HG03196 (cell line): ENCODE measurements around the gene NMT2.

Experiments
- ATAC-seq: cut with Tn5 transposase; IDR thresholded peaks from one replicate; pipeline ENCODE4 v1.9.1; 2021; ENCODE audit not compliant: unreplicated experiment

The NMT2 gene

DNA sequence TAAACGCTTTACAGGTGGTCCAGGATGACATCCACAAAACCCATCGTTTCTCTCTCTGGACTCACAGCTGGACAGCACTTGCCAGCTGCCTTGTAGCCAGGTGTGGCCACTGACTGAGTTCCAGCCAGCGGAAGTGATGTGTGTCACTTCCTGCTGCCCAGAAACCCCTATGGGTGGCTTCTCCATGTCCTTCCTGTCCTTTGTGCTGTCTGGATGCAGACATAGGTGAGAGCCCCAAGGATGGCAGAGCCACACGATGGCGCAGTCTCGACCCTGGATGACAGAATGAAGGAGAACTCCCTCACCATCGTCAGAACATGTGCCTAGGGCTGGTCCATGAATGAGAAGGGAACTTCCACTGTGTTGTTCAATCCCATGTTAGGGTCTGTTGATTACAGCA lies 22.1 kb downstream of the NMT2 start:
- no peak for ATAC-seq

DNA sequence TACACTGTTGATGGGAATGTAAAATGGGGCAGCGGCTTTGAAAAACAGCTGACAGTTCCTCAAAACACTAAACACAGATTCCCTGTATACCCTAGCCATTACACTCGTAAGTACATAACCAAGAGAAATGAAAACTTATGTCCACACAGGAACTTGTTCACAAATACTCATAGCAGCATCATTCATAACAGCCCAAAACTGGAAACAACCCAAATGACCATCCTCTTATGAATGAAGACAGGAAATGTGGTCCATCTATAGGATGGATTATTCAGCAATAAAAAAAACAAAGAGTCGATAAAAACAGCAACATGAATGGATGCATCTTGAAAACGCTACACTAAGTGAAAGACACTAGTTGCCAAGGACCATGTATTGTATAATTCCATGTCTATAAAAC lies 23.7 kb downstream of the NMT2 start:
- no peak for ATAC-seq

- ATAC-seq, result peak; percentile 86
Observed at GRCh38 chr10:15141136-15142054, 27.1 kb downstream of the NMT2 start.

- ATAC-seq, result no peak
Observed at GRCh38 chr10:15140698-15141097, 27.8 kb downstream of the NMT2 start.

DNA sequence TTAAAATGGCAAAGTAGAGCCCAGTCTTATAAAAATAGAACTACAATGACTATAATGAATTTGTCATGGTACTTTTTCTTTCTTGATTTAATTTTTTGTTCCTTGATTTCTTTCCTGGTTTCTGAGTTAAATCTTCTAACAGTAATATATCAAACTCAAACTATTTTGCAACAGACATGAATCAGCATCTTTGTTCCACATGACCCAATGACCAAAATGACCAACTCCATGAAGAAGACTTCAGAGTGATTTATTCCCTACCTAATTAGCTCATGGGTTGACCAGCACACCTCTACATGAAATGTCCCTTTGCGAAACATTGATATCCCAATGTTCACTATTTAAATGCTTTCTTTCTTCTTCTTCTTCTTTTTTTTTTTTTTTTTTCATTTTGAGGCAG lies 30.9 kb downstream of the NMT2 start:
- ATAC-seq, result no peak

DNA sequence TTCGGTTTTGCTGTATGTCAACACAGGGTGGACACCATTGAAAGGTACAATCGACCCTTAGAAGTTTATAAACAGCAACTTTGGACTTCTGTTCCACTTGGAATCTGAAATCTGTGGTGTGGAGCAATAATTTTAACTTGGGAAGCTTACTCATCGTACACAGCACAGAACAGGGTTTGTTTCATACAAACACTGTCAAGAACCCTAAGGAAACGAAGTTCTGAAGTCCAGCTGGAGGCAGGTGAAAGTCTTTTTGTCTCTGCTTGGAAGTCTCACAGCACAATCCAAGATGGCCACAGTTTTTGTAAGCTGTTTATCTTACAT lies 31.5 kb downstream of the NMT2 start:
- ATAC-seq, result no peak

DNA sequence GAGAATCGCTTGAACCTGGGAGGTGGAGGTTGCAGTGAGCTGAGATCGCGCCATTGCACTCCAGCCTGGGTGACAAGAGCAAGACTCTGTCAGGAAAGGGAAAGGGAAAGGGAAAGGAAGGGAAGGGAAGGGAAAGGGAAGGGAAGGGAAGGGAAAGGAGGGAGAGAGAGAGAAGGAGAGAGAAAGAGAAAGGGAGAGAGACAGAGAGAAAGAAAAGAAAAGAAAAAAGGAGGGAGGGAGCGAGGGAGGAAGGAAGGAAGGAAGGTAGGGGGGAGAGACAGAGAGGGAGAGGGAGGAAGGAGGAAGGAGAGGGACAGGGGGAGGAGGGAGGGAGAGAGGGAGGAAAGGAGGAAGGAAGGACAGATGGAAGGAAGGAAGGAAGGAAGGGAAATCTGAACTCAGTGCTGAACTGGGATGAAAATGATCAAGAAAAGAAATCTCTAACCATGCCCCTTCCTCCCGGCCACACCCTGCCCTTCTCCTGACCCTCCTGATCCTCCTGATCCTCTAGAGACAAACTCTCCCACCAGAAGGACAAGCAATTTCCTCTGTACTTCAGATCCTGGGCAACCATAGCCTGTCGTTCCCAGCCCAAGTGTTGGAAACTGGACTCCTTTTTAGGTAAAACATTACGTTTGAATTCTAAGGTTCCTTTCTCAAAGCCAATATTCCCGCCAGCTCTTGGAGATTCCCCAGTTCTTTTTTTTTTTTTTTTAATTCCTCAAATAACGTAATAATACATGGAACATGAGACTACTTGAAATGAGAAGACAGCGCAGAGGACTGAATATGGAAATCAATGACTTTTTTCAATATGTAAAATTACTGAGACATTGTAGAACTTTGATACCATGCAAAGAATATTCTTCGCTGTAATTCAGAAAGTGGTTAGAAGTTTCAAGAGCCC lies 32.1 kb downstream of the NMT2 start:
- ATAC-seq, result no peak

GRCh38 chr10:15131330-15131729 lies 37.2 kb downstream of the NMT2 start:
- ATAC-seq, result no peak

GRCh38 chr10:15124908-15125307 lies 43.6 kb downstream of the NMT2 start:
- no peak for ATAC-seq

- no peak for ATAC-seq
Observed at GRCh38 chr10:15124190-15124589, 44.3 kb downstream of the NMT2 start.

DNA sequence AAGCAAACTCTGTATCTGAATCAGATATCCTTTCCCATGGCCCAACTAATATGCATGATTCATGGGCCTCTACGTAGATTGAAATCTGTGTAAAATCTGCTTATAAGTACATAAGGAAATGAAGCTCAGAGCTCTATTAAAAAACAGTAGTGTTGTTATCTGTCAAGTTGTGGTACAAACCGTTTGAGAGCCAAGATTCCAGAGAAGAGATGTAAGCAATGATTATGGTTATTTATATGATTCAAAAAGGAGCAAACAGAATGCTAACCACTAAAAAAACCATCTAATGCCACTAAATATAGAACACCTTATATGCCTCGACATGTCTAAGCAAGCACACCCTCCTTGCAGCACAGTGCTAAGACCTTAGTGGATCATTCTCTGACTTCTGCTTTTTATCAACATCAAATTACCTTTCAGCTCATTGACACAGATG lies 44.7 kb downstream of the NMT2 start:
- no peak for ATAC-seq

GRCh38 chr10:15122477-15123030 lies 45.9 kb downstream of the NMT2 start:
- peak; percentile 71 for ATAC-seq

DNA sequence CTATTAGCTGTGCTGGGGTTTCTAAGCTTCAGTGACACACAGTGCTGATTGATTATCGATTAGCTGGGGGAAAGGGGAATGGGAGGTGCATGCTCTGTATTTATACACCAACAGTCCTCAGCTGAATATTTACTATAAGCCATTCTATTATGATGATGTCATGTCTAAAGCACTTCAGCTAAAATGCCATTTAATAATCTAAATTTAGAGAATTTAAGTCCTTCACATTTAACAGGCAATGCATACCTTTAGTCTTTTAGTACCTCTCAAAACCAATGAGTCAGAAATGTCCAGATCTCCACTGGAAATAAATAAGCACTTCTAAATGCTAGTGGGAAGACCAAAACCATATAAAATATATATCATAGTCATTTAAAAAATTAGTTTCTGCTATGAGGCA lies 46.8 kb downstream of the NMT2 start:
- ATAC-seq, result no peak

DNA sequence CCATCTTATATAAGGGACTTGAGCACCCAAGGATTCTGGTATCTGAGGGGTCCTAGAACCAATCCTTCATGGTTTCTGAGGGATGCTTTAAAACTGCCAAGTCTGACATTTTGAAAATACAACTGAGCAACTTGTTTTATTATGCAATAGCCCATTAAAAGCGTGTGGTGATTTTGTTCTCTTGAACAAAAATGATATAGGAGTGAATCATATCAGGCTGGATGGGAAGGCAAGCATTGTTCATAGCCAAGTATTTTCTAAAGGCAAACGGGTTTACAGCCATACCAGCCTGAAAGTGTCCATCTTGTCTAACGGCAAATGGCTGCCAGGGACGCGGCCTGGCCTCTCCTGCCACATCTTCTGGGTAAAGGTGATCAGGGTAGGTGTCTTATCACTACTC lies 48.0 kb downstream of the NMT2 start:
- ATAC-seq, result no peak

DNA sequence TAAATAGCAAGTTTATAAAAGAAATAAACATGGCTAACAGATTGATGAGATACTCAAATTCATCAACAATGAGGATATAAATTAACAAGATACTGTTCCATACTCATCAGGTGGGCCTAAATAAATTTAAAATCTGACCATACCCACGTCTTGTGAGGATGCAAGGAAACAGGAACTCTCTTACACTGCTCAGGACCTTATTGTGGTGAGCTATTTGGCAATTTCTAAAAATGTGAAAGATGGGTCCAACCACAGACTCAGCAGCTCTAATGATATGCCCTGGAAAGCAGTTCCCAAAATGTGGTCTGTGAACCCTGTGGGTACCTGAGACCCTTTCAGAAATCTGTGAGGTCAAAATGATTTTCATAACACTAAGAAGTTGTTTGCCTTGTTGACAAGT lies 49.9 kb downstream of the NMT2 start:
- ATAC-seq, result no peak

GRCh38 chr10:15116225-15116624 lies 52.3 kb downstream of the NMT2 start:
- no peak for ATAC-seq

GRCh38 chr10:15113766-15114165 lies 54.7 kb downstream of the NMT2 start:
- ATAC-seq, result no peak

GRCh38 chr10:15112657-15113056 lies 55.8 kb downstream of the NMT2 start:
- ATAC-seq, result no peak

DNA sequence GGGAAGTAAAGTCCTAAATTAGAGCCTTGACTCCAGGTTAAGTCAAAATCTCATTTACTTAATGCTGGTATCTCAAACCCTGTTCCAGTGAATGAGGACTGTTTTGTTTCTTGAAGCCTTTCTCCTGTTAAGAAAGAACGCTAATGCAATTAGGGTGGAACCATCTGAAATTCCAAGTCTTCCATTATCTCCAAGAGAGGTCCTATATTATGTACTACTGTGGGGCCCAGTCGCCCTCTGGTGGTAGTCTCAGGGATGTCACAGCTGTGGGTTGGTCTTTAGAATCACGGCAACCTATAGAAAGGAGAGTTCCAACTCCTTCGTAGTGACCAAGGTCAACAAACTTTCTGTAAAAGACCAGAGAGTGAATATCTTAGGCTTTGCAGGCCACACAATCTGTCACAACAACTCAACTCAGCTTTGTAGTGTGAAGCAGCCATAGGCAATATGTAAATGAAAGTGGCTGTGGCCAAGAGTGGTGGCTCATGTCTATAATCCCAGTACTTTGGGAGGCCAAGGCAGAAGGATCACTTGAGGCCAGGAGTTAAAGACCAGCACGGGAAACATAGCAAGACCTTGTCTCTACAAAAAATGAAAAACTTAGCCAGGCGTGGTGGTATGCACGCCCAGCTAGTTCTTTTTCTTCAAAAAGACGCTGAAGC lies 62.0 kb downstream of the NMT2 start:
- ATAC-seq, result peak; percentile 76

DNA sequence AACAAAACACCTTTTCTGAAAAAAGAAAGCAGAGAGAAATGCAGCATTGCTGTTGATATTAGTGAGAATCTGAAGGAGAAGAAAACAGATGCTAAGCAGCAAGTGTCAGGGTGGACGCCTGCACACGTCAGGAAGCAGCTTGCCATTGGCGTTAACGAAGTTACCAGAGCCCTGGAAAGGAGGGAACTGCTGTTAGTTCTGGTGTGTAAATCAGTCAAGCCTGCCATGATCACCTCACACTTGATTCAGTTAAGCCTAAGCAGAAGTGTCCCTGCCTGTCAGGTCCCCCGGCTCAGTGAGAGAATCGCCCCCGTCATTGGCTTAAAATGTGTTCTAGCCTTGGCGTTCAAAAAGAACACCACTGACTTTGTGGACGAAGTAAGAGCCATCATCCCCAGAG lies 65.0 kb downstream of the NMT2 start:
- ATAC-seq, result no peak

DNA sequence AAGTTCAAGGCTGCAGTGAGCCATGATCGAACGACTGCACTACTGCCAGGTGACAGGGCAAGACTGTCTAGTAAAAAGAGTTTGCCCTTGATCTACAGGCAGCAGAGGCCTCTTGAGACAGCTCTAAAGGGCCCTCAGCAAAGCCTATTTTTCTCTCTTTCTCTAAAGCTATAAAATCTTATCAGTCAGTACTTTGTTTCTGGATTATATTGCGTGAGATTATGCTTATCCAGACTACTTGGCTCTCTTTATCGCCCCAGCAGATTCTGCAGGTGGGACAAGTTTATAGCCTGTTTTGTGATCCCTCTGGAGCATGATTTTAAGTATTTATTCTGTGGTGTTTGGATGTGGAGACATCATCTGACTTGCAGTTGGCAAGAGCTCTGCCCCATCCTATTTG lies 68.6 kb downstream of the NMT2 start:
- ATAC-seq, result no peak
